HEK293T (cell line): ENCODE measurements around the gene PANK4.

ENCODE experiments used
- BHLHE40 ChIP-seq: fragments of 450-650 bp; IDR thresholded peaks from 2 replicates; pipeline ENCODE4 v1.6.1; 2016; ENCODE audit warnings: mild to moderate bottlenecking, moderate library complexity, borderline replicate concordance
- ELF4 ChIP-seq: fragments of 450-650 bp; IDR thresholded peaks from 2 replicates; pipeline ENCODE4 v1.6.1; 2017; ENCODE audit warnings: antibody characterized with exemption
- FOXK2 ChIP-seq: fragments of 450-650 bp; IDR thresholded peaks from 2 replicates; pipeline ENCODE4 v1.6.1; 2016; ENCODE audit warnings: mild to moderate bottlenecking
- FOXM1 ChIP-seq: fragments of 450-650 bp; IDR thresholded peaks from 2 replicates; pipeline ENCODE4 v1.6.1; 2017; ENCODE audit warnings: mild to moderate bottlenecking, borderline replicate concordance
- SP1 ChIP-seq: fragments of 450-650 bp; IDR thresholded peaks from 2 replicates; pipeline ENCODE4 v1.6.1; 2017
- ZNF384 ChIP-seq: fragments of 450-650 bp; IDR thresholded peaks from 2 replicates; pipeline ENCODE4 v1.6.1; 2016
- TF ChIP-seq, protein P1 (sequence below): fragments of 450-650 bp; IDR thresholded peaks from 2 replicates; pipeline ENCODE4 v1.6.1; 2016

DNA sequence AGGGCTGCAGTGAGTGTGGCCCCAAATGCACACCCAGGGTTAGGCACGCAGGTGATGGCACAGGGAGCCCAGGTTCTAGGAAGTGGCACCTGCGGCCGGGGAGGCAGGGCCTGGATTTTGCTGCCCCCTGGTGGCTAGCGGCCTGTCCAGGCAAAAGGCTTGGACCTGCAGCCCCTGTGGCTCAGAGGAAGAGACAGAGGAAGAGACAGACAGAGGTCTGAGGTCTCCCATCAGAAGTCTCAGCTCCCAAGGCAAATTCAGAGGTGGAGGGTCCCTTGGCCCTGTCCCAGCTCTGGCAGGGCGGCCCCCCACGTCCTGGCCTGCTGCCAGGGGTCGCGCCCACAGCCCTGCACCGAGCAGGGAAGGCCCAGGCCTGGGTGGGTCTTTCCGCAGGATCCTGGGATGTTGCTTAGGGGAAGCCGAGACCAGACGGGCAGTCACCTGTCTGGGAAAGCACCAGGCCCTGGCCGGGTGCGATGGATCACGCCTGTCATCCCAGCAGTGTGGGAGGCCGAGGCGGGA is 21.7 kb upstream of the PANK4 start:
- TF ChIP-seq SP1 (no peak), FOXK2 (no peak), ELF4 (no peak), BHLHE40 (no peak), ZNF384 (no peak), FOXM1 (no peak)
- TF ChIP-seq, protein P1, sequence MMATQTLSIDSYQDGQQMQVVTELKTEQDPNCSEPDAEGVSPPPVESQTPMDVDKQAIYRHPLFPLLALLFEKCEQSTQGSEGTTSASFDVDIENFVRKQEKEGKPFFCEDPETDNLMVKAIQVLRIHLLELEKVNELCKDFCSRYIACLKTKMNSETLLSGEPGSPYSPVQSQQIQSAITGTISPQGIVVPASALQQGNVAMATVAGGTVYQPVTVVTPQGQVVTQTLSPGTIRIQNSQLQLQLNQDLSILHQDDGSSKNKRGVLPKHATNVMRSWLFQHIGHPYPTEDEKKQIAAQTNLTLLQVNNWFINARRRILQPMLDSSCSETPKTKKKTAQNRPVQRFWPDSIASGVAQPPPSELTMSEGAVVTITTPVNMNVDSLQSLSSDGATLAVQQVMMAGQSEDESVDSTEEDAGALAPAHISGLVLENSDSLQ, result no peak
